GM19328 (cell line): ENCODE data around the gene FOCAD.
A peak's percentile ranks its signal among the peaks of the same experiment; 100 is the strongest.

ENCODE experiments used
- ATAC-seq: cut with Tn5 transposase; IDR thresholded peaks from one replicate; pipeline ENCODE4 v1.9.1; 2021; ENCODE audit warnings: mild to moderate bottlenecking, moderate library complexity; ENCODE audit not compliant: unreplicated experiment

FOCAD gene

GRCh38 chr9:20997503-20998076, 313.5 kb downstream of the FOCAD start:
- ATAC-seq, result peak; percentile 82

- no peak for ATAC-seq
Measured at GRCh38 chr9:21001581-21001980, 317.5 kb downstream of the FOCAD start.

DNA sequence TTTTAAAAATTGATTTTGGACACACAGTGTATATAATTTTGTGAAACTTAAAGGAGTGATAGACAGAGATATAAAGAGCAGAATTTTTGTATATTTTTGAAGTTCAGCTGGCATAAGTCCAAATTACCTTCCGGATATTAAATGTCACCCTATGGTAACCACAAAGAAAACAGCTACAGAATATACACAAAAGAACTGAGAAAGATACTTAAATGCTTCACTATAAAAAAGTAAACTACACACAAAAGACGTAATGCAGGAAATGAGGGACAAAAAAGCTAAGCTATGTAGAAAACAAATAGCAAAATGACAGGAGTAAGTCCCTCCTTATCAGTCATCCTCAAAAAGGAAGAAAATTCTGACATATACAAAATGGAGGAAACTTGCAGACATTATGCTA, 318.0 kb downstream of the FOCAD start:
- ATAC-seq, result no peak

DNA sequence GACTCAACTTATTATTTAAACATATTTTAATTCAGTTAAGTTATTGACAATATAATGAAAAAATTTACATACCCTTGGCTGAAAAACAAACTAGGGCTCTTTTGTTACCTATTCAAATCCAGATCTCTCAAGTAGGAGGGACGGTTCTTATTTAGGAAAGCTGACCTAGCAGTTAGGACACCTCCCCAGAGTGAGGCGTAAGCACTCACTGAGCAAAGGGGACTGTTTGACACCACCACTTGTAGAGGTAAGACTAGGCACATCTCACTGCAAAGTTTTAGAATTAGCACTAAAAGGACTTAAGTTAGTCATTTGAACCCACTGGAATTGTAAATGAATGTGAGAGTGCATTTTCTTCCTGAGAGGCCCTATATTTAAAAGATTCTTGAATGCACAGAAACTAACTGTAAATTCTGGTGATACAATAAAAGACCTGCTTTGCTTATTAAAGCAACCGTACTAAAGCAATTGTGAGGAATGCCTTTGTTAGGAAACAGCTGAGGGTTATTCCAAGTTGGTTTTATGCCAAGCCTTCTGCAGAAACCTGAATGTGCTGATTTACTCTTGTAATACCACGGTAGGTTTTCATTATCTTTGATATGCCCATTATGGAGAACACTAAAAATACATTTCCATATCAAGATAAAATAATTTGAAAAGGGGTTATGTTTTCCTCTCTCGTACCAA, 331.2 kb downstream of the FOCAD start:
- no peak for ATAC-seq

DNA sequence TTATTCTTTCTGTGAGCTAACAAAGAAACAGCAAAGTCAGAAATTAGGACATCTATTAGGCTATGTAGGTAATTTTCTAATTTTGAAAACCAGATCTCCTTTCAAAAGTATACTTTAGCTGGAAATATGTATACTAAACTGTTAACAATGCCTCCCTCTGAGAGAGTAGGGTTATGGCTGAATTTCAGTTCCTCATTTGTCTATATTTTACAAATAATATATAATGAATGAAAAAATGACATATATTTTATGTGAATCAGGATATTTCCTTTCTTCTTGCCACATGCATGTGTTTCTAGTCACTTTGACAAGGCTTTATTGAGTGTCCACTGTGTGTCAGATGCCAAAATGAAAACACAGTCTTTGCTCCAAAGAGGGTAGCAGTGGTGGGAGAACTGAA, 331.9 kb downstream of the FOCAD start:
- no peak for ATAC-seq

- no peak for ATAC-seq
Measured at GRCh38 chr9:21016701-21017491, 332.8 kb downstream of the FOCAD start.

DNA sequence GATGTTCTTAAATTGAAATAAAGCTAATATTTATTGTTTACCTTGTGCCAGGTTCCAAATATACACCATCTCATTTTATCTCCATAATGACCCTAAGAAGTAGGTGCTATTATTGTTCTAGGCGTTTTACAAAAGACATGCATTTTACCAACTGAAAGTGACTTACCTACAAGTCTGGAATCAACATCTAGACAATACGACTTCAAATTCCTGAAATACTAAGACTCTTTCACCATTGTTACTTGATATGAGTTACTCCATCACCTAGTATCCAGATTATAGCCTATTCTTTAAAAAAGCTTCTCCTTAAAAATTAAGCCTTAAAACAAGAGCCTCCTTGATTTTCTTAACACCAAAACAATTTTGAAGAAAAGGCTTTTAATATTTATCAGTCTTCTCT, 334.1 kb downstream of the FOCAD start:
- no peak for ATAC-seq

GRCh38 chr9:21023861-21024260, 339.8 kb downstream of the FOCAD start:
- no peak for ATAC-seq

DNA sequence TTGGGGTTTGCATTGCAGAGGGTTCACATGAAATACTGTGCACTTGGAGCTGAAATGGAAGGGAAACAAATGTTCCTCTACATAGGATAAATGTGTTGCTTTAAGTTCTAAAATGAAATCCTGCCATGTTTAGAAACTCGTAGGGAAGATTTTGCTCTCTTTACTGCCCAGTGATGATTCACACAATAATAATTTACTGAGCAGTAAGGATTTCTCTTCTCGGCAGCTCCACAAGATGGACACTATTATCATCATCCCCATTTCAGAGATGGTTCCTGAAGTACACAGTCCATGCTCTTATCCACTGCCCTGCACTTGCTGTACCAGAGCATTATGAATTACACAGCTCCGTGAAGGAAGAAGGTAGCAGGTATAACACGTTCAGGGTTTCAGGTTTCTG, 343.2 kb downstream of the FOCAD start:
- no peak for ATAC-seq

GRCh38 chr9:21028466-21028865, 344.4 kb downstream of the FOCAD start:
- ATAC-seq, result no peak

- ATAC-seq, result no peak
Measured at GRCh38 chr9:21029661-21030060, 345.6 kb downstream of the FOCAD start.

DNA sequence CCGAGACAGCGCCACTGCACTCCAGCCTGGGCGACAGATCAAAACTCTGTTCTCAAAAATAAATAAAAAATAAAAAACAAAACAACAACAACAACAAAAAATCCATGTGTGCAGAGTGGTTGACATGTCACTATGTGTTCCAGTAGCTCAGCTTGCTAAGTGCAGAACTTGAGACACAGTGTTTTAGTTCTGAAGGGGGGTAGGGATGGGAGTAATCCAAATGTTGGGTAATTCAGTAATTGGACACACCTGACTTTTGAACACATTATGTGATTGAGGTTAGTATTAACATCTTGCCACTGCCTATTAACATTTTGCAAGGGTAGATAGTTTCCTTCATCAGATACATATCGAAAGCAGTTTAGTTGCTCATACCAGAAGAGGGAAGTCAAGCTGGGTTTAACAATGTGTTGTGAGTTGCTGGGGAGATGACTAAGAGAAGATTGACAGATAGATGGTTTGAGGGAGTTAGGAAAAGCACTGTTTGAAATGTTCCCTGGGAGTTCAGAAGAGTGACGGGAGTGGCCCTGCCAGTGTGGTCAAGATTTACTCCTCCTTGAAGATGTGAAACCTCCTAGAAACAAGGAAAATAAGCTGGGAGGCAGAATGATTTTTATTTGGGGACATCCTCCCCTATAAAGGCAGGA, 346.5 kb downstream of the FOCAD start:
- peak; percentile 73 for ATAC-seq

DNA sequence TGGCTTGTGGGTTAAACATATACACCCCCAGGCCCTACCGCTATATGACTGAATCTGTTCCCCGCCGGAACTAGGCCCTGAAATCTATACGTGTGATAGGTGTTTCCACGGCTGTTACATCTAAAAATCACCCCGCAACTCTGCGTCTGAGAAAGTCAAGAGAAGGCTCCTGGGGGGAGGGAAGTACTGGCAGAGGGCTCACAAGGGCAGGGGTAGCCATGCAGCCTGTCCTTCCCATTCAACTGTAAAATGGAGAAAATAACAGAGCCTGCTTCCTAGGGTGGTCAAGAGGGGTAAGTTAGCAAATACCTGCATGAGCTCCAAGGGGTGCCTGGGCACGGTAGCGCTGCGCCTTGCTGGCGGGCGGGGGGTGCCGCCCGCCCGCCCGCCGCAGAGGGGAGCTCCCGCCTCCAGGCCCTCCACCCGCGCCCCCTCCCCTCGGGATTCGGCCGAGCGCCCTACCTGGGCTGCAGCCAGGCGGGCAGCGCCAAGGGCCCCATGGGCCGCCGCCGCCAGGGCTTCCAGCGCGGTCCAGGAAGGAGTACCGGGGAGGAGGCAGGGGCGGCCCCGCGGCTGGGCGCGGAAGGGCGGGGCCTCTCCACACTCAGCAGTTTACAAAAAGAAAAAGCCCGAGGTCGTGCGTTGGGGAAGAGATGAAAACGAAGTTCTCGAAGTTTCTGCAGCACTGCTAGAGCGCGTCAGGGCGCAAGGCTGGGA, 347.2 kb downstream of the FOCAD start, which contains the start of gene HACD4:
TSS of gene HACD4 (minus strand) at position 550 of the 717 bp plus-strand sequence. CDS start at position 500, 50 bp downstream.
- ATAC-seq, result peak; percentile 73

DNA sequence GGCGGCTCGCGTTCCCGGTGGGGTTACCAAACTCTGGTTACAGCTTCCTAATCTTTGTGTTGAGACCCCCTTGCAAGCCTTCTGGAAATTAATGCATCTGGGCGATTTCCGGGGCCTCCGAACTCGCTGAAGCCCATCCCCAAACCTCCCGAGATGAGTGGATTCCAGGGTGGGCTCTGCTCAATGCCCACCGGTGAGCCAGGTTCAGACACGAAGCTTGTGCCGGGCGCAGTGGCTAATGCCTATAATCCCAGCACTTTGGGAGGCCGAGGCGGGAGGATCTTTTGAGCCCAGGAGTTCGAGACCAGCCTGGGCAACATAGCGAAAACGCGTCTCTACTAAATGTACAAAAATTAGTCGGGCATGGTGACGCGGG, 347.7 kb downstream of the FOCAD start:
- ATAC-seq, result no peak

DNA sequence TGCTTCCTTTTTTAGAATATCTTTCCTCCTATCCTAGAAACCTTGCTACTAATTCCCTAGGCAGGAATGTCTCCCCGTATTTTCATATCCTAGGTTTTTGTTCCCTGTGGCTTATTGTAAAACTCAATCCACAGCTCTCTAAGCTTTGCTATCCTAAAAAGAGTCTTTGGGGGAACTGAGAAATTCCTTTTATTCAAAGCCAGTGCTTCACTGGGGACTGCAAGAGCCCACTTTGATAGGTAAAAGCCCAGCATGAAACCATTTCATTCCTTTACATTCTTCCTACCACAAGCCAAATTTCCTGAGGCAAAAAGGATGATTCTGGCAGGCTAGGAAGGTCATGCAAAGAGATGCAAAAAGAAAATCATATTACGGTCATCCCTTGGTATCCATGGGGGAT, 353.2 kb downstream of the FOCAD start:
- no peak for ATAC-seq

- no peak for ATAC-seq
Measured at GRCh38 chr9:21039302-21039701, 355.2 kb downstream of the FOCAD start.

- no peak for ATAC-seq
Measured at GRCh38 chr9:21042466-21042865, 358.4 kb downstream of the FOCAD start.

DNA sequence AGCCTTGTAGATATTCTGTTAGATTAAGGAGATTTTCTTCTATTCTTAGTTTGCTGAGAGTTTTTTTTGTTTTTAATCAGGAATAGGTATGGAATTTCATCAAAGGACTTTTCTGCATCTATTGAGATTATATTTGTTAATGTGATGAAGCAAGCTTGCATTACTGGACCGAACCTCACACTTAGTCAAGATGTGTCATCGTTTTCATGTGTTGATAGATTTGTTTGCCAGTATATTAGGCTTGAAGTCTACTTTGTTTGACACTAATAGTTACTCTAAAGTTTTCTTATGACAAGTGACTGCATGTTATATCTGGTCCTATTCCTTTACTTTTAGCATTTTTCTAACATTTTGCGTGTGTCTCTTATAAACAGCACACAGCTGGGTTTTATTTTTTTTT, 359.8 kb downstream of the FOCAD start:
- ATAC-seq, result no peak
